Loucy (cell line): ENCODE data around the gene AGAP3.

ENCODE experiments used
- H2AFZ ChIP-seq: fragments of 200-600 bp; sonication (generic); 2 replicates; pipeline ENCODE4 v1.6.0; 2016; ENCODE audit warnings: antibody characterized with exemption, mild to moderate bottlenecking, low read length, moderate library complexity
- H3F3A ChIP-seq: fragments of 200-600 bp; 2 replicates; pipeline ENCODE4 v1.6.0; 2016; ENCODE audit warnings: antibody characterized with exemption, low read depth, mild to moderate bottlenecking
- H3K27me3 ChIP-seq: fragments of 200-600 bp; sonication (generic); 2 replicates; pipeline ENCODE4 v1.6.1; 2014; ENCODE audit warnings: low read length, mild to moderate bottlenecking; ENCODE audit not compliant: insufficient read depth, poor library complexity, severe bottlenecking
- H3K36me3 ChIP-seq: fragments of 200-600 bp; sonication (generic); 2 replicates; pipeline ENCODE4 v1.6.1; 2016; ENCODE audit warnings: low read length; ENCODE audit not compliant: insufficient read depth
- H3K4me1 ChIP-seq: fragments of 200-600 bp; sonication (generic); 2 replicates; pipeline ENCODE4 v1.5.1; 2014; ENCODE audit warnings: low read length, mild to moderate bottlenecking; ENCODE audit not compliant: insufficient read depth, poor library complexity, severe bottlenecking
- H3K4me2 ChIP-seq: fragments of 200-600 bp; sonication (generic); 2 replicates; pipeline ENCODE4 v1.6.0; 2014; ENCODE audit warnings: antibody characterized with exemption, low read length, low read depth, mild to moderate bottlenecking; ENCODE audit not compliant: poor library complexity, severe bottlenecking
- H3K4me3 ChIP-seq: fragments of 200-600 bp; sonication (generic); 2 replicates; pipeline ENCODE4 v1.5.1; 2014; ENCODE audit warnings: low read length, mild to moderate bottlenecking, mixed read lengths; ENCODE audit not compliant: poor library complexity, severe bottlenecking
- H3K79me2 ChIP-seq: fragments of 200-600 bp; sonication (generic); 2 replicates; pipeline ENCODE4 v1.6.1; 2014; ENCODE audit warnings: low read length; ENCODE audit not compliant: insufficient read depth
- H3K9ac ChIP-seq: fragments of 200-600 bp; sonication (generic); 2 replicates; pipeline ENCODE4 v1.6.0; 2014; ENCODE audit warnings: mild to moderate bottlenecking, low read depth, low read length, moderate library complexity; ENCODE audit not compliant: poor library complexity, severe bottlenecking
- H3K9me2 ChIP-seq: fragments of 200-600 bp; sonication (generic); replicated peaks from 2 replicates; pipeline ENCODE4 v1.6.1; 2016; ENCODE audit warnings: low read depth, low read length, mixed read lengths
- H3K9me3 ChIP-seq: fragments of 200-600 bp; sonication (generic); 2 replicates; pipeline ENCODE4 v1.6.1; 2014; ENCODE audit warnings: mild to moderate bottlenecking, antibody characterized with exemption, low read length, low read depth; ENCODE audit not compliant: insufficient read depth
- H4K20me1 ChIP-seq: fragments of 200-600 bp; sonication (generic); 2 replicates; pipeline ENCODE4 v1.6.0; 2014; ENCODE audit warnings: antibody characterized with exemption, low read length, mild to moderate bottlenecking; ENCODE audit not compliant: insufficient read depth, poor library complexity, severe bottlenecking
- EZH2phosphoT487 ChIP-seq: fragments of 200-600 bp; IDR thresholded peaks from 2 replicates; pipeline ENCODE4 v1.6.1; 2018; ENCODE audit warnings: antibody characterized with exemption, mild to moderate bottlenecking, moderate library complexity, borderline replicate concordance
- TF ChIP-seq, protein P1 (sequence below): fragments of 200-600 bp; sonication (generic); conservative IDR thresholded peaks from 2 replicates; pipeline ENCODE4 v1.5.1; 2014; ENCODE audit warnings: mild to moderate bottlenecking, antibody characterized with exemption, low read length

AGAP3 gene

DNA sequence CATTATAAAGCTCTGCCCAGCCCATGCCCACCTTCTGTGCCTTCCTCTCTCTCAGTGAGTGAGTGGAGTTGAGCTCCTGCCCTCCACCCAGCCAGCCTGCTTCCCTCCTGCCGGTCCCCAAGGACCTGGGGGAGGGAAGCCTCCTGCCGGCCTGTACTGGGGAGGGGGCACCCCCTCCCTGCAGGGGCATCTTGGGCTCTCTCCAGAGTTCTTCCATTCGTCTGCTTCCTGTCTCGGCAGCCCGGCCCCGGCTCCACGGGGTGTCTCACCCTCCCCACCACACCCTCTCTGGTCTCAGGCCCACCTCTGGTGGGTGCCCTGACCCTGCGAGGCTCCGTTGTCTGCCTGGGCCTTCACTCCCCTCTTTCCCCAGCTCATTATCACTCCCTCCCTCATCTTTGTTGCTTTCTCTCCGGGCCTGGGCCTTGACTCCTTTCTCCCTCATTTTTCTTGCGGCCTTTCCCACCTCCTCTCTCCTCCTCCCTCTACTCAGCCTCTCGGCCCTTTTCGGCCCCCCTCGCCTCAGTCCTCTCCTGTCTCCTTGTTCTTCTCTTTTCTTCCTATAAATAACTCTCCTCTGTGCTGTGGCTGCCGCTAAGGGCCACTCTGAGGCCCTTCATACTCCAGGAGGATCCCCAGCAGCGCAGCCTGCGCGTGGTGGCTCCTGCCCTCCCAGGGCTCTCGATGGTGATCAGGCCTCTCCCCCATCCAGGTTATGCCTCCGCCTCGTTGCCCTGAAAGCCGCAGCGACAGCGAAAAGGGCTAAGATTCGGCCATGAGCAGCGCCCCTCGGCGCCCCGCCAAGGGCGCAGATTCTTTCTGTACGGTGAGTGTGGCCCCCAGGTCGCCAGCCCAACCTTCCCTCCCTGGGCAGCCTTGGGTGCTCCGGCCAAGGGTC, 24.8 kb upstream of the AGAP3 start:
- no peak for TF ChIP-seq EZH2phosphoT487
- TF ChIP-seq, protein P1, sequence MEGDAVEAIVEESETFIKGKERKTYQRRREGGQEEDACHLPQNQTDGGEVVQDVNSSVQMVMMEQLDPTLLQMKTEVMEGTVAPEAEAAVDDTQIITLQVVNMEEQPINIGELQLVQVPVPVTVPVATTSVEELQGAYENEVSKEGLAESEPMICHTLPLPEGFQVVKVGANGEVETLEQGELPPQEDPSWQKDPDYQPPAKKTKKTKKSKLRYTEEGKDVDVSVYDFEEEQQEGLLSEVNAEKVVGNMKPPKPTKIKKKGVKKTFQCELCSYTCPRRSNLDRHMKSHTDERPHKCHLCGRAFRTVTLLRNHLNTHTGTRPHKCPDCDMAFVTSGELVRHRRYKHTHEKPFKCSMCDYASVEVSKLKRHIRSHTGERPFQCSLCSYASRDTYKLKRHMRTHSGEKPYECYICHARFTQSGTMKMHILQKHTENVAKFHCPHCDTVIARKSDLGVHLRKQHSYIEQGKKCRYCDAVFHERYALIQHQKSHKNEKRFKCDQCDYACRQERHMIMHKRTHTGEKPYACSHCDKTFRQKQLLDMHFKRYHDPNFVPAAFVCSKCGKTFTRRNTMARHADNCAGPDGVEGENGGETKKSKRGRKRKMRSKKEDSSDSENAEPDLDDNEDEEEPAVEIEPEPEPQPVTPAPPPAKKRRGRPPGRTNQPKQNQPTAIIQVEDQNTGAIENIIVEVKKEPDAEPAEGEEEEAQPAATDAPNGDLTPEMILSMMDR = no peak
- no peaks in the 10 kb centered on the region for H3K27me3 ChIP-seq
- H3K4me3 ChIP-seq = peak overlapping the region; percentile 93
- H4K20me1 ChIP-seq = peaks cover 28% of the 10 kb centered on the region
- H3F3A ChIP-seq = no peaks in the 10 kb centered on the region
- peaks cover 39% of the 10 kb centered on the region for H3K79me2 ChIP-seq
- H3K36me3 ChIP-seq = peaks cover 14% of the 10 kb centered on the region; the same call in 1 of the 2 replicates
- H3K9me2 ChIP-seq = no peaks in the 10 kb centered on the region
- H3K9me3 ChIP-seq = no peaks in the 10 kb centered on the region
- peaks cover 31% of the 10 kb centered on the region for H3K4me1 ChIP-seq
- H2AFZ ChIP-seq = no peak overlapping the region
- H3K9ac ChIP-seq = peak overlapping the region; percentile 78
- peak overlapping the region; percentile 94 for H3K4me2 ChIP-seq

DNA sequence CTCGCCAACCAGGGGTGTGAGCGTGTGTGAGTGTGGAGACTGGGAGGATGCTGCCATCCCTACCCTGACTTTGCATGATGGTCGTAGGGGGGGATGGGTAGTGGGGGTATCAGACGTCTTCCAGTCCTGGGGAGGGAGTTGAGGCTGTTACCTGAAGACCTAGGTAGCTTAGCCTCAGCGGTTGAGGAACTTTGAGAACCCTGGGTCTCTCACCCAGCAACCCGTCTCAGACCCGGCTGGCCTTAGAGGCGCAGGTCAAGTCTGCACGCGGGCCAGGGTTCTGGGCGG, 24.2 kb upstream of the AGAP3 start:
- no peaks in the 10 kb centered on the region for H3K9me2 ChIP-seq
- H4K20me1 ChIP-seq = peaks cover 28% of the 10 kb centered on the region
- TF ChIP-seq, protein P1 = no peak
- no peak for TF ChIP-seq EZH2phosphoT487
- H3K4me2 ChIP-seq = peak overlapping the region; percentile 94
- H3K79me2 ChIP-seq = peaks cover 34% of the 10 kb centered on the region
- peak overlapping the region; percentile 93 for H3K4me3 ChIP-seq
- peaks cover 19% of the 10 kb centered on the region; the same call in 1 of the 2 replicates for H3K36me3 ChIP-seq
- H3K9ac ChIP-seq = no peak overlapping the region
- H2AFZ ChIP-seq = no peak overlapping the region
- H3K4me1 ChIP-seq = peaks cover 25% of the 10 kb centered on the region
- H3K9me3 ChIP-seq = no peaks in the 10 kb centered on the region
- no peaks in the 10 kb centered on the region for H3F3A ChIP-seq
- H3K27me3 ChIP-seq = no peaks in the 10 kb centered on the region

DNA sequence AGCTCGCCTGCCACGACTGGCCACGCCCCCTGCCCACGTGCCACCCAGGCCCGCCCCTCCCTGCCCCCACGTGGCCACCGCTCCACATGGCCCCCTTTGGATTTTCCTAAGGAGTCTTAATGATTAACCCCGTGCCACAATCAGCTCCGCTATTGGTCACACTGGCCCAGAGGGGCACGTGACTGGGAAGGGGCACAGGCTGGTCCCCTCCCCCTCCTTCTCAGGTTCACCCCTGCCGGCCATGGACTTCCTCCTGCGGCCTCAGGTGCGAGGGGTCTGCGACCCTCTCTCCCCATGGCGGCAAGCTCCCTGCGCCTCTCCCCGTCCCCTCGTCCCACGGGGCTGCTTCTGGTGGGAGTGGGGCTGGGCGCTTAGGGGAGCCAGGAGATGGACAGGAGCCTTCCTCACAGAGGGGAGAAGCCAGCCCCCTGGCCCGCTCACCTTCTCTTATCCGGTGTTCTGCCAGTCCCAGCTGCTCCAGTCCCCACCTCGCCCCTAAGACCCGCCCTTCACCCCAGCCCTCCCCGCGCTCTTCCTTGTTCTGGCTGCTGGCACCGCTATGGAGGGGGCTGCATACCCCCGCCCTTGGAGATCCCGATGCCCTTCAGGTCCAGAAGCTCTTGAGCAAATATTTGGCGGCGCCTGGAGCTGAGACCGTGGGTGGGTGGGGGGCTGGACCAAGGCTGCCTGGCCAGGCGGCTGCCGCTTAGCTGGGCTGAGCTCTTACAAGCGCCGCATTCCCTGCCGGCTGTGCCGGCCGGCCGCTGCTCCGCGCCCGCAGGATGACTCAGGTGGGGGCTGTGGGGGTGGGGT, 23.7 kb upstream of the AGAP3 start:
- no peaks in the 10 kb centered on the region for H3K27me3 ChIP-seq
- no peak overlapping the region for H3K9ac ChIP-seq
- H3K79me2 ChIP-seq = peaks cover 29% of the 10 kb centered on the region
- peaks cover 25% of the 10 kb centered on the region; the same call in 1 of the 2 replicates for H3K36me3 ChIP-seq
- peaks cover 28% of the 10 kb centered on the region for H4K20me1 ChIP-seq
- TF ChIP-seq, protein P1 = no peak
- TF ChIP-seq EZH2phosphoT487 = no peak
- peak overlapping the region; percentile 94 for H3K4me2 ChIP-seq
- peaks cover 22% of the 10 kb centered on the region for H3K4me1 ChIP-seq
- no peak overlapping the region for H2AFZ ChIP-seq
- peak overlapping the region; percentile 93 for H3K4me3 ChIP-seq
- no peaks in the 10 kb centered on the region for H3F3A ChIP-seq
- no peaks in the 10 kb centered on the region for H3K9me3 ChIP-seq
- no peaks in the 10 kb centered on the region for H3K9me2 ChIP-seq
